HCT116 (cell line): ENCODE measurements around the gene ZNF474. TPM values are rescaled to one million over a fixed set of nuclear protein-coding genes. Genes with fewer than 3 reads are reported as not detected.

Experiments used
- ATAC-seq: fragments of 200-7000 bp; cut with Tn5 transposase; 2 replicates; pipeline ENCODE4 v1.9.1; 2020; ENCODE audit warnings: mild to moderate bottlenecking, moderate library complexity
- BruUV-seq: library from RNA; stranded (reverse); fragments of 400-500 nt; replicated peaks from 2 replicates; lab custom pipeline; 2021; lab: Mats Ljungman, UMichigan
- CTCF ChIA-PET: fragments of 300-600 bp; sonication (Branson Sonifier 250); formaldehyde crosslinking; loops from one replicate; lab custom pipeline; 2021; ENCODE audit warnings: antibody characterized with exemption; lab: Charles Lee
- POLR2A ChIA-PET: fragments of 300-600, 350-600 bp; sonication (Branson Sonifier 250); formaldehyde crosslinking; loops from one replicate; lab custom pipeline; 2021; ENCODE audit warnings: antibody characterized with exemption; lab: Charles Lee
- RAD21 ChIA-PET, 2 experiments: fragments of 300-600 bp; sonication (Branson Sonifier 250); formaldehyde crosslinking; loops; one replicate each; lab custom pipeline; 2023; ENCODE audit warnings: low total read pairs in 2 of 2; ENCODE audit not compliant: uncharacterized antibody in 2 of 2, unreplicated experiment in 2 of 2, low non-redundant PET in 1 of 2; lab: Charles Lee
- DNase-seq: peaks from one replicate; pipeline ENCODE4 v3.0.0-alpha.2; 2010; ENCODE audit warnings: low read depth, low spot score
- H2AFZ ChIP-seq: fragments of 200-600 bp; shearing (Covaris generic), sonication (generic); 2 replicates; pipeline ENCODE4 v1.6.1; 2017; ENCODE audit warnings: low read depth, mixed run types, mixed read lengths, antibody characterized with exemption, low read length; ENCODE audit not compliant: poor library complexity, severe bottlenecking
- H3K27ac ChIP-seq: 2 replicates; pipeline ENCODE4 v1.5.1; 2012; ENCODE audit warnings: low read depth, low read length
- H3K27me3 ChIP-seq: fragments of 200-600 bp; sonication (generic); 2 replicates; pipeline ENCODE4 v1.6.1; 2016; ENCODE audit warnings: mixed run types, low read length, mixed read lengths; ENCODE audit not compliant: insufficient read depth
- H3K36me3 ChIP-seq, 2 experiments: fragments of 200-500 bp in 1 of 2; fragments of 200-600 bp in 1 of 2; sonication (Bioruptor generic) in 1 of 2; sonication (generic) in 1 of 2; 2 replicates each; pipeline versions ENCODE4 v1.5.1 to v1.6.1; 2014 to 2016; ENCODE audit warnings: low read length in 2 of 2, inconsistent platforms in 1 of 2, mixed read lengths in 1 of 2, mixed run types in 1 of 2; ENCODE audit not compliant: insufficient read depth in 2 of 2, control insufficient read depth in 1 of 2
- H3K4me1 ChIP-seq, 2 experiments: fragments of 200-600 bp in 1 of 2; sonication (generic) in 1 of 2; 2 replicates each; pipeline versions ENCODE4 v1.5.1 to v1.6.1; 2012 to 2017; ENCODE audit warnings: low read length in 2 of 2, inconsistent platforms in 1 of 2, mild to moderate bottlenecking in 1 of 2, mixed read lengths in 1 of 2, mixed run types in 1 of 2, moderate library complexity in 1 of 2; ENCODE audit not compliant: insufficient read depth in 2 of 2, control insufficient read depth in 1 of 2
- H3K4me2 ChIP-seq: fragments of 200-600 bp; sonication (generic); 2 replicates; pipeline ENCODE4 v1.6.1; 2017; ENCODE audit warnings: mixed run types, low read length, mixed read lengths
- H3K4me3 ChIP-seq, 2 experiments: fragments of 200-600 bp in 1 of 2; sonication (generic) in 1 of 2; replicated peaks in 1 of 2; 2 replicates each; pipeline ENCODE4 v1.5.1; 2011 to 2016; ENCODE audit warnings: low read length in 2 of 2, control low read depth in 1 of 2, low read depth in 1 of 2, mild to moderate bottlenecking in 1 of 2, mixed read lengths in 1 of 2, mixed run types in 1 of 2
- H3K79me2 ChIP-seq: fragments of 200-600 bp; sonication (generic); 2 replicates; pipeline ENCODE4 v1.6.1; 2017; ENCODE audit warnings: mild to moderate bottlenecking, mixed run types, low read length, moderate library complexity, mixed read lengths; ENCODE audit not compliant: insufficient read depth
- H3K9ac ChIP-seq: fragments of 200-600 bp; sonication (generic); 2 replicates; pipeline ENCODE4 v1.6.1; 2016; ENCODE audit warnings: low read length, mixed read lengths
- H3K9me2 ChIP-seq: fragments of 200-600 bp; sonication (generic), shearing (Covaris generic); 2 replicates; pipeline ENCODE4 v1.6.1; 2017; ENCODE audit warnings: mixed run types, mild to moderate bottlenecking, moderate library complexity; ENCODE audit not compliant: insufficient read depth
- H3K9me3 ChIP-seq, 2 experiments: fragments of 200-500 bp in 1 of 2; fragments of 200-600 bp in 1 of 2; sonication (Bioruptor generic) in 1 of 2; sonication (generic) in 1 of 2; 2 replicates each; pipeline ENCODE4 v1.6.1; 2014 to 2017; ENCODE audit warnings: low read length in 2 of 2, mixed read lengths in 2 of 2, inconsistent platforms in 1 of 2, low read depth in 1 of 2, mild to moderate bottlenecking in 1 of 2, mixed run types in 1 of 2, moderate library complexity in 1 of 2; ENCODE audit not compliant: control insufficient read depth in 1 of 2, insufficient read depth in 1 of 2
- H4K20me1 ChIP-seq: fragments of 200-600 bp; sonication (generic), shearing (Covaris generic); 2 replicates; pipeline ENCODE4 v1.6.1; 2017; ENCODE audit warnings: mixed run types, mild to moderate bottlenecking, moderate library complexity; ENCODE audit not compliant: insufficient read depth
- CTCF ChIP-seq, 3 experiments: fragments of 200-600 bp in 1 of 3; sonication (generic) in 1 of 3; IDR thresholded peaks in 2 of 3; conservative IDR thresholded peaks in 1 of 3; 2 replicates each; pipeline ENCODE4 v1.5.1; 2012 to 2017; ENCODE audit warnings: low read depth in 2 of 3, low read length in 2 of 3, antibody characterized with exemption in 1 of 3, borderline replicate concordance in 1 of 3, control low read depth in 1 of 3, mild to moderate bottlenecking in 1 of 3, mixed read lengths in 1 of 3, mixed run types in 1 of 3, moderate library complexity in 1 of 3; ENCODE audit not compliant: insufficient read depth in 1 of 3
- ELF1 ChIP-seq: IDR thresholded peaks from 2 replicates; pipeline ENCODE4 v1.6.1; 2012; ENCODE audit warnings: low read depth, borderline replicate concordance
- EZH2 ChIP-seq: fragments of 200-600 bp; sonication (generic); IDR thresholded peaks from 2 replicates; pipeline ENCODE4 v1.6.1; 2017; ENCODE audit warnings: antibody characterized with exemption, mixed run types
- JUND ChIP-seq: IDR thresholded peaks from 2 replicates; pipeline ENCODE4 v1.6.1; 2012
- MAX ChIP-seq: IDR thresholded peaks from 2 replicates; pipeline ENCODE4 v1.6.1; 2012
- POLR2AphosphoS5 ChIP-seq: IDR thresholded peaks from 2 replicates; pipeline ENCODE4 v1.6.1; 2011; ENCODE audit warnings: mild to moderate bottlenecking, low read depth, low read length, moderate library complexity
- RAD21 ChIP-seq: IDR thresholded peaks from 2 replicates; pipeline ENCODE4 v1.6.1; 2012; ENCODE audit warnings: low read depth, mild to moderate bottlenecking
- REST ChIP-seq: IDR thresholded peaks from 2 replicates; pipeline ENCODE4 v1.6.1; 2012; ENCODE audit warnings: low read depth
- SRF ChIP-seq: IDR thresholded peaks from 2 replicates; pipeline ENCODE4 v1.6.1; 2012; ENCODE audit warnings: low read depth
- TCF7L2 ChIP-seq: IDR thresholded peaks from 2 replicates; pipeline ENCODE4 v1.7.0; 2011; ENCODE audit warnings: borderline replicate concordance, inconsistent platforms; ENCODE audit not compliant: insufficient read depth, insufficient read length; ENCODE audit errors: extremely low read depth
- YY1 ChIP-seq: IDR thresholded peaks from 2 replicates; pipeline ENCODE4 v1.6.1; 2011; ENCODE audit warnings: low read length, low read depth, moderate library complexity, mild to moderate bottlenecking; ENCODE audit not compliant: insufficient replicate concordance; ENCODE audit errors: extremely low read depth
- ZFX ChIP-seq: fragments of 450-650 bp; IDR thresholded peaks from 2 replicates; pipeline ENCODE4 v1.6.1; 2017
- ZNF274 ChIP-seq: fragments of 200-500 bp; sonication (Bioruptor generic); IDR thresholded peaks from 2 replicates; pipeline ENCODE4 v1.6.1; 2014; ENCODE audit warnings: mild to moderate bottlenecking, low read depth, low read length, inconsistent platforms
- intact Hi-C: fragments of 100-400 bp; cut with micrococcal nuclease; formaldehyde crosslinking; loops from 2 replicates; pipeline ENCODE4 v1.10.0; 2022
- total RNA-seq: library from RNA; stranded (reverse); gene quantifications from one replicate; pipeline ENCODE4 v1.2.1, GENCODE V29; 2021; ENCODE audit not compliant: unreplicated experiment

The ZNF474 gene
- total RNA-seq, 1 experiment from 2014 or later, result 0.37 TPM

- H3K9me2 ChIP-seq, result no peaks in the 10 kb centered on the region
- ChIA-PET CTCF (no interaction called here), RAD21 (no interaction called here), POLR2A (no interaction called here)
- TF ChIP-seq SRF (no peak), MAX (no peak), EZH2 (no peak), TCF7L2 (no peak), ZFX (no peak), ZNF274 (no peak), YY1 (no peak), JUND (no peak)
- no peak overlapping the region for H2AFZ ChIP-seq
- ATAC-seq, result no peak
- no peak overlapping the region for H3K9ac ChIP-seq
- H3K27ac ChIP-seq, result no peak overlapping the region
- H3K27me3 ChIP-seq, result no peaks in the 10 kb centered on the region
- H3K36me3 ChIP-seq, result no peaks in the 10 kb centered on the region
- H3K4me1 ChIP-seq, result no peaks in the 10 kb centered on the region
- no TSS peak for BruUV-seq
- H3K4me2 ChIP-seq, result no peak overlapping the region
- no peaks in the 10 kb centered on the region for H4K20me1 ChIP-seq
- H3K79me2 ChIP-seq, result no peaks in the 10 kb centered on the region
- no peak overlapping the region for H3K4me3 ChIP-seq
- DNase-seq, result no peak
- intact Hi-C loops, result no loop called here
- no peaks in the 10 kb centered on the region for H3K9me3 ChIP-seq
These were observed 51.7 kb downstream of the ZNF474 start for GRCh38 chr5:122180863-122181548.

GRCh38 chr5:122181863-122182262 is 52.5 kb downstream of the ZNF474 start:
- RAD21 ChIA-PET, result no interaction called here
- no peak for ATAC-seq
- no peaks in the 10 kb centered on the region for H3K4me1 ChIP-seq
- CTCF ChIA-PET, result no interaction called here
- no TSS peak for BruUV-seq
- H3K4me3 ChIP-seq, result no peak overlapping the region
- no peak overlapping the region for H3K27ac ChIP-seq
- no peak for DNase-seq
- intact Hi-C loops, result no loop called here
- H2AFZ ChIP-seq, result no peak overlapping the region
- no peaks in the 10 kb centered on the region for H3K36me3 ChIP-seq
- H3K27me3 ChIP-seq, result no peaks in the 10 kb centered on the region
- H3K9me3 ChIP-seq, result no peaks in the 10 kb centered on the region
- H3K9ac ChIP-seq, result no peak overlapping the region
- no peaks in the 10 kb centered on the region for H3K79me2 ChIP-seq
- no peaks in the 10 kb centered on the region for H4K20me1 ChIP-seq
- POLR2A ChIA-PET, result no interaction called here
- no peaks in the 10 kb centered on the region for H3K9me2 ChIP-seq
- no peak overlapping the region for H3K4me2 ChIP-seq
- TF ChIP-seq RAD21 (no peak), SRF (no peak), ELF1 (no peak), POLR2AphosphoS5 (no peak), YY1 (no peak), CTCF (IDR thresholded peaks at IDR 0.05 in 2 of 3, conservative IDR thresholded peaks at IDR 0.05 in 1 of 3; ENCODE audit: borderline replicate concordance in 1 of 3, insufficient read depth in 1 of 3, low read depth in 2 of 3, low read length in 2 of 3) (no peak), ZNF274 (no peak), REST (no peak)
